BJ (cell line): ENCODE data around the gene ITFG1. TPM values are rescaled to one million over a fixed set of nuclear protein-coding genes. Genes with fewer than 3 reads are reported as not detected.

Experiments
- CTCF ChIA-PET: fragments of 350-600 bp; formaldehyde crosslinking; extraction: SDS; loops from one replicate; lab custom pipeline; 2021; ENCODE audit warnings: antibody characterized with exemption, inconsistent platforms; lab: Yijun Ruan, JAX
- POLR2A ChIA-PET: fragments of 300-600 bp; sonication (Branson Sonifier 250); formaldehyde crosslinking; extraction: SDS; loops from one replicate; lab custom pipeline; 2021; ENCODE audit warnings: antibody characterized with exemption; lab: Charles Lee
- DNase-seq: peaks from one replicate; pipeline ENCODE4 v3.0.0-alpha.2; 2011; ENCODE audit warnings: low read depth
- H3K27me3 ChIP-seq: 2 replicates; pipeline ENCODE4 v1.6.0; 2011; ENCODE audit warnings: low read length; ENCODE audit not compliant: control insufficient read depth, insufficient read depth
- H3K36me3 ChIP-seq: 2 replicates; pipeline ENCODE4 v1.5.1; 2011; ENCODE audit warnings: low read length; ENCODE audit not compliant: control insufficient read depth, insufficient read depth
- H3K4me3 ChIP-seq: 2 replicates; pipeline ENCODE4 v1.5.1; 2011; ENCODE audit warnings: low read depth, mild to moderate bottlenecking, control low read depth, low read length
- CTCF ChIP-seq: IDR thresholded peaks from 2 replicates; pipeline ENCODE4 v1.5.1; 2011; ENCODE audit warnings: low read depth, mild to moderate bottlenecking, control low read depth, inconsistent platforms, low read length, moderate library complexity; ENCODE audit not compliant: insufficient read depth
- polyA plus RNA-seq: library from polyadenylated mRNA; depleted of rRNA; stranded (reverse); fragments of >200 nt; gene quantifications from 2 replicates; pipeline ENCODE4 v1.2.3, GENCODE V29; 2011

The ITFG1 gene
- polyA plus RNA-seq, 1 experiment: 47.5 TPM

- ChIA-PET POLR2A (no interaction called here), CTCF (no interaction called here)
- no peak for DNase-seq
- Histone ChIP-seq H3K4me3 (no peak overlapping the region), H3K27me3 (no peaks in the 10 kb centered on the region), H3K36me3 (no peaks in the 10 kb centered on the region)
- no peak for TF ChIP-seq CTCF
These were observed 31.2 kb upstream of the ITFG1 start for GRCh38 chr16:47492036-47492427.

DNA sequence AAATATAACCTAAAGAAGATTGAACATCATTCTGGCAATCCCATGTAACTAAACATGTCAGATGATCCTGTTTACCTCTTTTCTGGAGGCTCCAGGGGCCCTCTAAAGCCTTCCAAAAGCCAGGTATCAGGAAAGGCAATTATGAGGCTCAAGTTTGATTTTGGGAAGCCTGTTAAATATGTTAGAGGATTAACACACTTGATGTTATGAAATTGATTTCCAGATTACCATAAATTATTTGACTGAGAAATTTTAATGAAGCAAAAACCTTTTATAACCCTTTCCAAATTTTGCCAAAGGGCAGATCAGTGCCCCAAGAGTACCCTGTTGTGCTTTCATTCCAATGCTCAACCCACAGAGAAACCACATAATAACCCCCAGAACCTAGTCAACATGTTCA lies 29.6 kb upstream of the ITFG1 start:
- DNase-seq: no peak
- ChIA-PET POLR2A (no interaction called here), CTCF (no interaction called here)
- no peak for TF ChIP-seq CTCF
- Histone ChIP-seq H3K36me3 (no peaks in the 10 kb centered on the region), H3K4me3 (no peak overlapping the region), H3K27me3 (no peaks in the 10 kb centered on the region)

GRCh38 chr16:47488051-47488450 lies 27.2 kb upstream of the ITFG1 start:
- ChIA-PET POLR2A (no interaction called here), CTCF (no interaction called here)
- no peak for DNase-seq
- no peaks in the 10 kb centered on the region for H3K36me3 ChIP-seq
- H3K27me3 ChIP-seq: no peaks in the 10 kb centered on the region
- TF ChIP-seq CTCF: no peak
- H3K4me3 ChIP-seq: no peak overlapping the region

DNA sequence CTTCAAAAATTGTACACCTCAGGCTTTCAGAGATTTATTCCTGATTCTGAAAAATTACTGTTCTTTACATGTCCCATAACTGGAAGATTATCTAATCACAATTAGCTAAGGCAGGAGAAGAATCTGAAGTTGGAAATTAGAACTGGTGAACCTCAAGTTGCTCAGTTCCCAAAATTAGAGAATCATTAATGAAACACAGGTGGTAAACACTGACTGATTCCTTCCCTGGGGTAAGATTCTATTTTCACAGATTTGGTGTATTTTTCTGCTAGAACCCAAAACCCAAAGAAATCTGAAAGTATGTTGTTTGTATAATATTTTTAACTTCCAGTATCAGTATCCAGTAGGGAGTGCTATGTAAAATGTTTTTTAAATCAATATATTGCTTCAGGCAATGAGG lies 26.0 kb upstream of the ITFG1 start:
- DNase-seq: no peak
- TF ChIP-seq CTCF: no peak
- CTCF ChIA-PET: no interaction called here
- Histone ChIP-seq H3K27me3 (no peaks in the 10 kb centered on the region), H3K4me3 (no peak overlapping the region), H3K36me3 (no peaks in the 10 kb centered on the region)
- POLR2A ChIA-PET: no interaction called here

DNA sequence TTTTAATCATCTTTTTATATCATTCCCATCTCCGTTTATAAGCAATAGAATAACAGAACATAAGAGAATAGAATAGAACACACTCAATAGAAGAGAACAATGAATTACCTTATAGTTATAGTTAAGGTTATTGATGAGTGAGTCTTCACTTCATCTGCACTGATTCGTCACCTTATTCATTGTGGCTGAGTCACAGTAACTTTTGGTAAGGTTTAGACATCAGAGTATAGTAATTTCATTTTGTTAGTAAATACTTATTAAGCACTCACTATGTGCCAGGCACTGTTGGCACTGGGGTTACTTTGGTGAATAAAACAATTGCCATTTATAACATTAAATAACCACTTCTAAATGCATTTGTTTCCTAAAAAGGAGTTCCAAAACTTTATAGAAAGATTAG lies 22.8 kb upstream of the ITFG1 start:
- no peaks in the 10 kb centered on the region for H3K27me3 ChIP-seq
- TF ChIP-seq CTCF: no peak
- DNase-seq: no peak
- no peak overlapping the region for H3K4me3 ChIP-seq
- ChIA-PET POLR2A (no interaction called here), CTCF (no interaction called here)
- no peaks in the 10 kb centered on the region for H3K36me3 ChIP-seq
